HG03108 (cell line): Measurements from ENCODE around the gene FAM186B.

Experiments
- ATAC-seq: cut with Tn5 transposase; IDR thresholded peaks from one replicate; pipeline ENCODE4 v1.9.1; 2021; ENCODE audit warnings: moderate library complexity; ENCODE audit not compliant: unreplicated experiment

The FAM186B gene

DNA sequence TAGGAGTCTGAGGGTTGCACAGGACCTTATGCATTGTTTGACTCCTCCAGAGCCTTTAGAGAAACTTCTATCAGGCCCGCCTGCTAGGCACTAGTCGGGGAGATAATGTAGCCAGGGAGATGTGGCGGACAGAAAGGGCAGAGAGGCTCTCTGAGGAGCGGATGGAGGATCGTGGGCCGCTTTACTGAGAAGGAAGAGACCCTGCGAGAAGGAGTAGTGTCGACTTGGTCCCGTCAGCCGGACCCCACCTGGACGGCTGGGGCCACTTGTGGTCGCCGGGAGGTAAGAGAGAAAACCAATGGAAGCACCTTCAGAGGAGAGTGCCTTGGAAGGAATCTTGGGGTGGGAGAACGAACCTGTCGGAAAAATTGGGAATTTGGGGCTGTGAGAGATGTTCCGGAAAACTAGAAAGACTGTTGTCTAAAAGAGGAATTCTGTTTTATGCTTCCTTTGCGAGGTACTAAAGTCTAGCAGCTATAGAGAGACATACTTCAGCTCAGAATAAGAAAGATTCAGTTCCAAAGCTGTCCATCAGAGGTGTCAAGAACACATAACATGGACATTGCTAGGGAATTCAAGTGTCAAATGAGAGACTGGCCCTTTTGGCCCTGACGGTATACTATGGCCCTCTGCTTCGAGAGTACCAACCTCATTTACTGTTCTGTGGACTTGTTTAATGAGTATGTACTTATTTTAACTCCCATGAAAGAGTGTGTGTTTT lies 36.8 kb downstream of the FAM186B start:
- peak; percentile 21 for ATAC-seq

DNA sequence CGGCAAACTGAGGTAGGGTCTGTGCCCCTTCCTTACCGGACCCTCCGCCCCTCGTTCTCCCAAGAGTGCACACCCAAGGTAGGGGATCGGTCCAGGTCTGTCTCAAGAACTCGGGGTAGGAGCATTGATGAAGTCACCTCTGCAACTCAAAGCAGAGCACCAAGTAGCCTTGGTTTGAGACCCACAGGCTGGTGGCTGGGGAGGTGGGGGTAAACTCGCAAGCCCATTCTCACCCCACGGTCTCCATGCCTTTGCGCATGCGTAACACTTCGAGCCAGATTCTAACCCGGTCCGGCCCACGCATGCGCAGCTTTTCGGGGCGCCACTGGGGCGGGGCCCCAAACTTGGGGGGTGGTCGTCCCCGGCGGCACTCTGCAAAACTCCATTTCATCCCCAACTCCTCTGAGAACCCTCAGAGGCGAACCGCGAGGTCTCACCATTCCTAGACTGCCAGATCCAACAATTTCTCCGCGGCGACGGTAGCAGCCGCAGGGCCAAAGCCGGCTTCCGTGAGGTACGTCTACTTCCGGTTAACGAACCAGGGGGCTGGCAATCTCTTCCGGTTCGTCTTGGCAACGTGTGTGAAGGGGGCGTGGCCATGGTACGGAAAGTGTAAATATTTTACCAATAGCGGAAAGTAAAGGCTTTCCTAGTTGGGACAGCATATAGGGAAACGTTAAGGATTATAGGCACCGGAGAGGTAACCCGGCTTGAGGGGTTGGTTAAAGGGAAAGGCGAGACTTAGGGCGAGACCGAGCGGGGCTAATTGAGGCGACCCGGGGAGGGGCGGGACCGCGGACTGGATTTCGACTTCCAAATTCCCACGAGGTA lies 37.6 kb downstream of the FAM186B start, which contains the start of gene MCRS1:
Gene MCRS1, minus strand, starts transcription at position 532 of the 831 bp plus-strand sequence. CDS start 1,411 bp downstream, outside the sequence.
- ATAC-seq, result peak; percentile 65

DNA sequence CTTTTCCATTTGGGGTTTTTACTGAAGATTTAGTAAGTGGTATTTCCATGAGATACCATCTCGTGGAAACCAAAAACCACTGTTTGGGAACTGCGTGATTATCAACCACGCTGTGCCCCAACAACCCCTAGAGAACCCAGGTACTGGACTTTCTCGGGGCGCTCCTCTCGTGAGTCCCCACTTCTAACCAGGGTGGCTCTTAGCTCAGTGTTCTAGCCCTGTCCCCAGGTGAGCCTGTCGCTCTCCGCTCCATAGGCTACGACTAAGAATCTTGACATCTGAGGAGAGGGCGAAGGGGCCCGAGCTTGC lies 38.2 kb downstream of the FAM186B start:
- ATAC-seq, result no peak

DNA sequence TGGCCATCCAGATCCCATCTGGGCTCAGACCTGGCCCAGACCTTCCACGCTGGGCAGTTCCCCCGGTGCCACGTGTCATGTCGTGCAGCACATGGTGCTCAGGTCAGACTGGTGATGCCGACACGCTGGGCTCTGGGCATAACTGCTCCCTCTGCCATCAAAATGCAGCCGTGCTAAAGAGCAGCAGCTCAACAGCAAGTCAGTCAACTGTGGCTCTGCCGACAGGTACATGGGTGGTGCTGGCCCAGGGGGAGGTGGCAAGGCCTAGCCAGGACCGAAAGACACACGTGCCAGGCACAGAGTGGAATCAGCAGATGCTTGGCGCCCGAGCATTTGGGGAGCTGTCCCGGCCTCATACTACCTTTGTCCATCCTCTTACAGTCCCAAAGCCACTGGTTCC lies 39.1 kb downstream of the FAM186B start:
- ATAC-seq, result no peak

DNA sequence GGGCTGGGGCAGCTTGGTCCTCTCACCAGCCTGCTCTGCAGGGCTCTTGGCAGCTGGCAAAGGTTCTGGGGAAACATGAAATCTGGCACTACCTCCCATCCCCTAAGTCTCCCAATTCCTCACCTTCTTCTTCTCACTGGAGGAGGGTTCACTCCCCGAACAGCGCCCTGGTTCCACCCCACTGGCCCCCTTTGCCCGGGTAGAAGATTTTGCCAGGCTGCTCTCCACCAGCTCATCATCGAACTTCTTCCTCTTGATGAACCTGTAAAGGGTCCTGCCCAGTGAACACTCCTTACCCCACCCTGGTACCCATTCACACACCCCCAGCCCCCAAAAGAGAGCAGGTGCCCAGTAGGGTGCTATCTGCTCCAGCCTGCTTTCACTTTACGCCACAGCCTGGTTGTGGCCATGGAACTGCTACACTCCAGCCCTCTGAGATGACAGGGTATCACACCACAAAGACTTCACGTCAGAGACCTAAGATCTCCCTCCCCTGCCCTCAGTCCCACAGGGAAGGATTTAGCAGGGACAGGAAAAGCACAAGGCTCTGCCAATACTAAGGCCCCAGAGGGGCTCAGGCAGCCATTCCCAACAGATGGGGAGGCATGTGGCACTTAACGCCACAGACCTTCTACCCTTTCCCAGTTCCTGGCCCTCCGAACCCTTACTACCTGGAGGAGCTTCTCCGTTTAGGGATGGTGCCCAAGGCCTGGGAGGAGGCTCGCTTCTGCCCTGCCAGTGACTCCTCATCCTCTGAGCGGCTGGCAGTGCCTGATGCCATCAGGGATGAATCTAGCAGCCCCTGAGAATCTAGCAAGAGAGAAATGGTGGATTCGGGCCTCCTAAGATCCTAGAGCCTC lies 39.8 kb downstream of the FAM186B start:
- ATAC-seq, result no peak

DNA sequence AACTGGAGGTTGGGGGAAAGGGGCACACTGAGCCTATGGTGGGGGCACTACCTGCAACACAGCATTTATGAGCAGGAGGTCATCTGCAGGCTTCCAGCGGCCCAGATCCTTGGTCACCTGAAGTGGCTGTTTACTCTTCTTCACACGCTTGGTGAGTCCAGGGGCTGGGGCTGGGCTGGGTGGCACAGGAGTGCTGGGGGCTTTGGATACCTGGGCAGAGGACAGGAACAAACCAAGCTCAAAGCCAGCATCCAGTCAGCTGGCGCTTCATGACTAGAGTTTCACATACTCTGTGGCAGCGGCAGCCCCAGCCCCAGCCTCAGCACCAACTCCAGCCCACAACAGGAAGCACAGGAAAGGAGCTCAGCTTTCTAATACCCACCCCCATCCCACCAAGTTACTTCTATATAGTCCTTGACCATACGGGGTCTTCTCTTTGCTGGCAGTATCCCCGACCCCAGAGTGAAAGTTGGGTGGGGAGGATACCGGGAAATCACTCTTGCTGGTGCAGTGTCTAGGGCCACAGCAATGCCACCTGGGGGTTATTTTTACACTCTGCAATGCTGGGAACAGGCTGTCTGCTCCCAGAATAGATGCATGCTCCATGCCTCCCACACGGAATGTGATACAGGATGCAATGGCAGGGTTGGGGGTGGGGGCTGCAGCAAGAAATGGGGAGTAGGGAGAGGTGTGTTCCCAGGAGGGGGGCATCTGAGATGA lies 40.6 kb downstream of the FAM186B start:
- no peak for ATAC-seq

DNA sequence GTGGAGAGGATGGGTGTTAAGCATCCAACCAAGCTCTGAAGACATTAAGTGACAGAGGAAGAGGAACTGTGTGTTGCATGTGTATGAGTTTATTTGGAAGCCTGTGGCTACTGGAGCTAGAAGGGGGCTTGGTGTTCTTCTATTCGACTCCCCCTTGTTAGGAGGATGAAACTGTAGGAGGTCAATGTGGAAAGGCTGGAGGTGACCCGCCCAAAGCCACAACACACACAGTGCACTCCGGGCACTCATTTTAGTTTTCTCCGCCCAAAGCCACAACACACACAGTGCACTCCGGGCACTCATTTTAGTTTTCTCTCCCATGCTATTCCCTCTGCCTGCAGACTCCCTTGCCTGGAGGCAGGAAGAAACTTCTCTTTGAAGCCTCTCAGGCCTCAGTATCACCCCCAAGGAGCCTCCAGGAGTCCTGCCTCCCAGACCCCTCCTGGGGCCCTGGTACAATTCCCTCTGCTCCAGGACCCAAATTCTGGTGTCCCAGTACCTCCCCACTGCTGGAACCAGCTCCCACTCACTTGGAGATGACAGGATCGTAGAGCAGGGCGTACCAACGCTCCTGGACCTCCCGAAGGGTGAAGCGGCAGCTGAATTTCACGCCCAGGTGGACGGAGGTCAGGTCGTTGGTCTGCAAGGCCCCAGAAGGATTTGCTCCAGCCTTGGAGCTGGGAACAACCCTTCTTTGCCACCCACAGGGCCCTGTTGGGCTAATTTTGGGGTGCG lies 41.3 kb downstream of the FAM186B start:
- no peak for ATAC-seq

DNA sequence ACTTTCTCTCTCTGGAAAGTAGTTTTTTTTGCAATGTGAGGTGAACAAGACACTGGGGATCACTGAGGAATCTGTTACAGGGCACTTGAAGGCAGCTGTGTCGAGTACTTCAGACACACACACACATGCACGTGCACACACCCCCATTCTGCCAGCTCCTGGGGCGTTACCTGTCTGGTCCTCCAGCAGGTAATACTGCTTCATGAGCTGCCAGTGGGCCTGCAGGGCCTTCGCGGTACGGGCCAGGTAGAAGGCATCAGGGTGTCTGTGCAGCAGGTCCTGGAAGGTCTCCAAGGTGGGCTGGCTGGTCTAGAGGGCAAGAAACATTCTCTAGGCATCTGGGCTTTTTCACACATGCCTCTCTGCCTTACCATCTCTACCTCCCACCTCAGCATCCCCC lies 42.6 kb downstream of the FAM186B start:
- ATAC-seq, result no peak

DNA sequence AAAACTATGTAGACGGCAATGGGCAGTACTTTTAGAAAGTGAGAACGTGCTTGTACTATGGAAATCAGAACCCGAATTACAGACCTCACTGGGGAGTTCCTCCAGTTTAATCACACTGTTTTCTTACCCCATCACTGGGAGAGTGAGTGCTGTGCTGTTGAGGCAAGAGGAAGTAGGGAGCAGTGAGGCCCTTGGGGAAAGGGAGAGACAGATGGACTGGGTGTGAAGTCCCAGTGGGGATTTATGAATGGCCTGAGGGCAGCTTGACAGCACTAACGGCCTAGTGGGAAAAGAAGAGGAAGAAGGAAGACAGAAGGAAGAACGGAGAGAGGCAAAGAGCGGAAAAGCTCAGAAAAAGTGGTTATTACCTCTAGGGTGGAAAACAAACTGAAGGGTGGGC lies 43.2 kb downstream of the FAM186B start:
- no peak for ATAC-seq

DNA sequence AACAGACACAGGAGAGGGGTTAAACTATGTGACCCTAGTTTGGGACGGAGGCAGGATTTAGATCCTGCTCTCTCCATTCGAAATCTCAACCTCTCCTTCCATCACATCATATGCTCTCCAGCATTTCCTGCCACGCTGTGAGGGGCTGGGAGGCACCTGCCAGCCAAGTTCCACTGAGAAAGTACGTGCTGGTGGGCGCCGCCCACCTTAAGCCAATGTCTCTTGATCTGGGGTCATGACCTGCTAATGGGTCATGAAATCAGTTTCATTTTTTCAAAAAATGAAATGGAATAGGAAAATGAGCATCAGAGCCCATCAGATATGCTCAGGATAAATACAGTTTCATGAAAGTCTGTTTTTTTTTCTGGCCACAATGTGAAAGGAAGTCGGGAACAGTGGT lies 44.7 kb downstream of the FAM186B start:
- ATAC-seq, result no peak

DNA sequence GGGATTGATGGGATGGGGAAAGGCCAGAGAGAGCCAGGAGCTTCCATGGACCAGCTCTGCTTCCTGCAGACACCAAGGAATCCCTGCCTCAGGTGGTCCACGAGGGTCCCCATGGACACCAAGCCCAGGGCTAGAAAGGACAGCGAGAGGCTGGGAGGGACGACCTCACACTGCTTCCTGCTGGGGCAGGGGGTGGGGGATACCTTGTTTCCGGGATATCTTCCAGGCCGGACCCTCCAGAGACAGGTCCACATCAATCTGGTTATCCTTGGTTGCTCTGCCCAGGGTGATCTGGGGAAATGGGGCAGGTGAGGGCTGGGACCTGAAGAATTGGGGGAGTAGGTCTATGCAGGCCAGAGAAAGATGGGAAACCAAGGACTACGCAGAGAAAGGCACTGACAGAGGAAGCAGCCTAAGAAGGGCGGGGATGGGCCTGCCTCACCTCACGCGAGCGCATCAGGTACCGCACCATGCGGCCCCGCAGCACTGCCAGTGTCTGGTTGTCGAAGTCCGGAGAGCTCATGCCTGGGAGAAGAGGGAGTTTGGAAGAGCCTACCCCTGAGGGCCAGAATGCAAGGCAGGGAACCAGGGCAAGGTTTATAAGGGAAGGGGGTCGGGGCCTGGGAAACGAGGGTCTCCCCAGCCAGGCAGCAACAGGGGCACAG lies 46.3 kb downstream of the FAM186B start:
- no peak for ATAC-seq

DNA sequence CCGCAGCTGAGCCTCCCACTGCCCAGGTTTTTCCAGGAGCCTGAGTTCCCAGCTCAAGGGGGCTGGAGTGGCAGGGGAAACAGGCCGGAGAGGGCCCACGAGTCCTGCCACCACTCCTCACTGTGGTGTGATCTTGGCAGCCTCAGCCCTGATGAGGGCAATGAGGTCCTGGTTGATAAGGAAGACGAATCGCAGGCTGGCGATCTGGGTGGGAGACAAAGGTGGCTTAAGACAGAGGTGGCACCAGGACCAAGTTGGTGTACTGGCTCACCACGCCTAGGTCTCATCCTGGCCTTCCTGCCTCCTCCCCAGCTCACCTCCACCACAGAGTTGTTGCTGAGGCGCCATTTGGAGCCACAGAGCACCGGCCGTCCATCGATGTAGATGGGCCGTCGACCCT lies 46.9 kb downstream of the FAM186B start:
- ATAC-seq, result no peak

DNA sequence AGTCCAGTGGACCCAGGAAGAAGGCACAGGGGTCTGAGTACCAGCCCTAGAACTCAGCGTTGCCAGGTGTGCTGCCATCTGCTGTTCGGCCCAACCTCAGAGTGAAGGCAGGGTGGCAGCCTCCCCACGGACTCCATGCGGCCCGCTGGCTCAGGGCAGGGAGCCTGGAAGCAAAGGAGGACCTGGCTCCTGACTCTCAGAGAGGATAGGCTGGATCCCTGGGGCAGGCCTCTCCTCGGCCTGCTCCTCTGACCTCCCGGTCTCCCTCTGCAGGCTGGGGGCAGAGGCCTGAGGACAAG lies 47.6 kb downstream of the FAM186B start:
- no peak for ATAC-seq

DNA sequence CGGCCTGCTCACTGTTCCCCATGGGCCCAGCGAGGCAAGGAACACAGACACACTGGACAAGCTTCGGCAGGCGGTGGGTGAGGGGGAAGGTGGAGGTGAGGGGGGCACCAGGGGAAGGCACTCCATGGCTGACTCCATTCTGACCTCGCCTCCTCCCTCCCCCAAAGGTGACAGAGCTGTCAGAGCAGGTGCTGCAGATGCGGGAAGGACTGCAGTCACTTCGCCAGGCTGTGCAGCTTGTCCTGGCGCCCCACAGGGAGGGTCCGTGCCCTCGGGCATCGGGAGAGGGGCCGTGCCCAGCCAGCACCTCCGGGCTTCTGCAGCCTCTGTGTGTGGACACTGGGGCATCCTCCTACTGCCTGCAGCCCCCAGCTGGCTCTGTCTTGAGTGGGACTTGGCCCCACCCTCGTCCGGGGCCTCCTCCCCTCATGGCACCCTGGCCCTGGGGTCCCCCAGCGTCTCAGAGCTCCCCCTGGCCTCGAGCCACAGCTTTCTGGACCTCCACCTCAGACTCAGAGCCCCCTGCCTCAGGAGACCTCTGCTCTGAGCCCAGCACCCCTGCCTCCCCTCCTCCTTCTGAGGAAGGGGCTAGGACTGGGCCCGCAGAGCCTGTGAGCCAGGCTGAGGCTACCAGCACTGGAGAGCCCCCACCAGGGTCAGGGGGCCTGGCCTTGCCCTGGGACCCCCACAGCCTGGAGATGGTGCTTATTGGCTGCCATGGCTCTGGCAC lies 48.1 kb downstream of the FAM186B start:
- no peak for ATAC-seq

DNA sequence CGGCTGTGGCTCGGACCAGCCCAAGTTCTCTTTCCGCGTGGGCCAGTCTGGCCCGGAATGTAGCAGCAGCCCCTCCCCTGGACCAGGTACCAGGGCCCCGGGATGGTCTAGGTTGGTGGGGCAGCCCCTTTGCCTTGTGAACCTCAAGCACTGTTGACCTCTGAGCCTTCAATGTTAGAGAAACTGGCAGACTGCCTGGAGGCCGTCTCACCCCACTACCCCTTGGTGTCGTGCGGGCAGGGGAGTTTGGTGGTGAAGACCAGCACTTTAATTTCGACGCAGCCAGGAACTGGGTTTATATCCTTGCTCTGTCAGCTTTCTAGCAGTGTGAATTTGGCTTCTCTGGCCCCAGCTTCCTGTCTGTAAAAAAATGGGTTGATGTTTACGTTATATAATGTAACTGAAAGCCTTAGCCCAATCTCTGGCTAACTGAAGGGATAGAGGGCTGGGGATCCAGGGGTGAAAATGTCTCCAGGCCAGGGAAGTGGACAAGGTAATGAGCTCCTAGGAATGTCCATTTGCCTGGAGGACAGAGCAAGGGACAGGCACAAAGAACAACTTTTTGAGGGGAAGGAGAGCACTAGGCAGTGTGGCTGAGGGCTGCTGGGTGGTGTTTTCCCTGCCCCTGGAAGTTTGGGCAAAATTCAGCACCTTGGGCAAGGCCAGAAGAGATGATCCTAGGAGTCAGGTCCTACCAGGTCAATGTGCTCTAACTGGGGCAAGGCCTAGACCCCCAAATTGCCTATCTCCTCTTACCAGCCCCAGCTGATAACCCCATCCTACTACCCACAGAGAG lies 48.9 kb downstream of the FAM186B start:
- no peak for ATAC-seq

DNA sequence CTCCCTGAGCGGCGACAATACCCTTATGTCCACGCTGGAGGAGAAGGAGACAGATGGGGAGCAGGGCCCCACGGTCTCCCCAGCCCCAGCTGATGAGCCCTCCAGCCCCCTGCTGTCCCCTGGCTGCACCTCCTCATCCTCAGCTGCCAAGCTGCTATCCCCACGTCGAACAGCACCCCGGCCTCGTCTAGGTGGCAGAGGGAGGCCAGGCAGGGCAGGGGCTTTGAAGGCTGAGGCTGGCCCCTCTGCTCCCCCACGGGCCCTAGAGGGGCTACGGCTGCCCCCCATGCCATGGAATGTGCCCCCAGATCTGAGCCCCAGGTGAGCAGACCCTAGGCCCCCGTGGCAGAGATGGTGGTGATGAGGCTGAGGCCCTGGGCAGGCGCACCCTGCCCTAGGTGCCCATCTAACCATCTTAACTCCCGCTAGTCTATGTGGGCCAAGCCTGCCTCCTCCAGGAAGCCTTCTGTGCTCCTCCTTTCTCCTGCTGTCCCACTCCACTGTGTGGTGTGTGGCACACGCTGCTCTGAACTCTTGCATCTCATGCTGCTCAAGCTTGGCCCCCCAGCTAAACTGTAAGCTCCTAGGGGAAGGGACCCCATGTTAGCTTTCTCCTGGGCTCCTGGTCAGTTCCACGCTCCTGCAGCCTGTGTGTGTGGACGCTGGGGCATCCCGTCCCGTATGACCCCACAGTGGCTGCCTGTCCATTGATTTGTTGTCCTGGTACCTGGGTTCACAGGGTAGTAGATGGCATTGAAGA lies 49.6 kb downstream of the FAM186B start:
- ATAC-seq, result no peak

DNA sequence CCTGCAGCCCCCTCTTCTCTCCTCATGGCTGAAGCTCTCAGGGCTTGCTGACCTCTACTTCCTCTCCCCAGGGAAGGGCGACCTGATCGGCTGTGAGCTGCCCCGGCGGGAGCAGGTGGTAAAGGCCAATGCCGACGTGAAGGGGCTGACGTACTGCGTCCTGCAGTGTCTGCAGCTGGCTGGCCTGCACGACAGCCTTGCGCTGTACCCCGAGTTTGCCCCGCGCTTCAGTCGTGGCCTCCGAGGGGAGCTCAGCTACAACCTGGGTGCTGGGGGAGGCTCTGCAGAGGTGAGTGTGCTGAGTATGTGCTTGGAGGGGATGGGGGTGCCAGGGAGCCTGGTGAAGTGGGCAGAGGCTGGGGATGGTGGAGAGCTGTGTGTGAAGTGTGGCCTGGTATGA lies 51.2 kb downstream of the FAM186B start:
- ATAC-seq, result no peak
